Stimulated activated CD4-positive, alpha-beta T cell treated with anti-CD3 and anti-CD28 coated beads, TNF-alpha, amount 100 ng/mL, for 24 hours (primary cell): ENCODE data around the gene BZW2.
"Not testable (repeated sequence)": the region's sequence is repeated elsewhere in the genome, so short reads cannot be mapped to it uniquely, and the experiment has no call there.

ENCODE experiments used
- DNase-seq, 3 experiments: peaks; one replicate each; pipeline ENCODE4 v3.0.0-alpha.2; 2020; ENCODE audit warnings: low read depth in 3 of 3

Gene BZW2

GRCh38 chr7:16644636-16645592 is 1.1 kb upstream of the BZW2 start:
- peak; percentile 16 to 52 (median 31) for DNase-seq

- DNase-seq = peak in 1 of 3 experiments; percentile 1
Observed at GRCh38 chr7:16646472-16647072, 591 bp downstream of the BZW2 start.

GRCh38 chr7:16647435-16647960 is 1.5 kb downstream of the BZW2 start:
- no peak for DNase-seq

- DNase-seq = no peak
Observed at GRCh38 chr7:16648551-16648950, 2.6 kb downstream of the BZW2 start.

- no peak for DNase-seq
Observed at GRCh38 chr7:16649196-16649595, 3.2 kb downstream of the BZW2 start.

GRCh38 chr7:16650266-16650665 is 4.3 kb downstream of the BZW2 start:
- DNase-seq = no peak

- no peak for DNase-seq
Observed at GRCh38 chr7:16651396-16652239, 5.6 kb downstream of the BZW2 start.

- DNase-seq = no peak
Observed at GRCh38 chr7:16652240-16652583, 6.2 kb downstream of the BZW2 start.

GRCh38 chr7:16652888-16653287 is 6.9 kb downstream of the BZW2 start:
- no peak for DNase-seq

GRCh38 chr7:16655394-16655793 is 9.4 kb downstream of the BZW2 start:
- DNase-seq = no peak

- DNase-seq = no peak
Observed at GRCh38 chr7:16656141-16656540, 10.2 kb downstream of the BZW2 start.

- DNase-seq = no peak
Observed at GRCh38 chr7:16657656-16658279, 11.8 kb downstream of the BZW2 start.

- DNase-seq = not testable (repeated sequence)
Observed at GRCh38 chr7:16659854-16660497, 14.0 kb downstream of the BZW2 start.

- DNase-seq = no peak
Observed at GRCh38 chr7:16660702-16661464, 14.9 kb downstream of the BZW2 start.

- DNase-seq = no peak
Observed at GRCh38 chr7:16661924-16662323, 15.9 kb downstream of the BZW2 start.

- no peak for DNase-seq
Observed at GRCh38 chr7:16667355-16667754, 21.4 kb downstream of the BZW2 start.

- DNase-seq = no peak
Observed at GRCh38 chr7:16668049-16668858, 22.3 kb downstream of the BZW2 start.

GRCh38 chr7:16668978-16669377 is 23.0 kb downstream of the BZW2 start:
- no peak for DNase-seq

- no peak for DNase-seq
Observed at GRCh38 chr7:16669581-16669980, 23.6 kb downstream of the BZW2 start.
